ENCODE measurements around the gene CEP63. TPM values are rescaled to one million over a fixed set of nuclear protein-coding genes. Genes with fewer than 3 reads are reported as not detected.

CEP63 gene
- total and polyA plus RNA-seq, 5 donors from 2014 or later: 11.8 to 22.0 (median 16.5) TPM

DNA sequence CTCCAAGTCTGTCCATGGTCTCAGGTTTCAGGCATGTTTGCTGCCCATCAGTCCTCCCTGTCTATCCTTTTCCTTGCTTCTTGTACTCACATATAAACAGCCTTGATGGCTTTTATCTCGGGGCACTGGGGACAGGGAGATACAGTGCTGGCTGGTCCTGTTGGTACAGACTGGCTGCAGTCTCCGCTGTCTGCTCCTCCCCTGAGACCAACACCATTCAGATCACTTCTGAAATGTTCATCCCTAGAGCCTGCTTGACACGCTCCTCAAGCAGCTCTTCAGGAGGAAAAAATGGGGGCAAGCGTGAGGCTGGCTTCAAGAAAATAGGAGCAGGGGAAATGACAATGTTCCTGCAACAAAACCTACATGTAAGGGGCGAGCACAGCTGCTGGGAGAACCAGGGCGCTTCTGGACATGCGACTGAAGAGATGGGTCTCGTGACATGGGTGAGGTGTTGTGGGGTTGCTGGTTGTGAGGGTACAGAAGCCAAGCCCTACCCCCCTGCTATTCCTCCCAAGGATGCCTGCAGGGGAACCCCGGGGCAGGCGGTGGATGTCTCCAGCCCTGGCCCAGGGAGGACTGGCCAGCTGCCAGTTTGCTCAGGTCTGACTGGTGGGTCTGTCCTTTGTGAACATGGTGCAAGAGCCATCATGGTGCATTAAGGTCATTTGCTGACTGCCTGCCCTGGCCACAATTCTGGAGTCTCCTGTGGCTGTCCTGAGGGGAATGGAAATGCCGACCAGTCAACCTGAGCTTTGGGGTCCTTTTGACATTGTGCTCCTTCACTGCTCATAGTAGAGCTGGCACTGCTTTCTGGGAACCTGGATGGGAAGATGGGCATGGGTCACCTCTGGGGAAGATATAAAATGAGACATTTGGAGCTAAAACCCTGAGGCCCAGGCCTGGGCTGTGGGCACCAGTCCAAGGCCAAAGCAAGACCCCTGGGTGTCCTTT, 124.9 kb downstream of the CEP63 start:
- H3K4me1 Mint-ChIP-seq: peaks cover 0 to 4% (median 0%) of the 10 kb centered on the region in 4 donors

DNA sequence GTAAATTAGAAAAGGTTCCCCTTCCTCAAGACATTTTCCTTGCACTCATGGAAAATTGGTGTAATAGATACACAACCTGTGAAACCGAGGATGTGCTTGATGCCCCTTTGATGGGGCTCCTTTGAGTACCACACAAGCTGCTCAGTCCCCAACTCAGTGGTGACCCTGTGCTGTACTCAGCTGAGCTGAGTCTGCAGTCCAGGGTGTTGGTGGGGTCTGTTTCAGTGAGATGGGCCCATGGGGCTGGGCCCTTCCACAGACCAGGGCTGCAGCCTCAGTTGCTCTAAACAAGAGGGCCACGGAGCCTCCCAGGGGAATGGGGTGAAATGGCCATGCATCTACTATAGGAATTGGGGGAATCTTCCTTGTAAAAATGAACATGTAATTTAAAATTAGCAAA, 125.7 kb downstream of the CEP63 start:
- Histone ChIP-seq H3K27ac (ENCODE audit: insufficient read depth, low read length, poor library complexity, severe bottlenecking) (no peak overlapping the region), H3K4me1 (ENCODE audit: control insufficient read depth, insufficient read depth, low read length, poor library complexity, severe bottlenecking) (no peaks in the 10 kb centered on the region), H3K4me3 (ENCODE audit: low read depth, low read length) (no peak overlapping the region), H3K36me3 (ENCODE audit: control insufficient read depth, insufficient read depth, low read length) (no peaks in the 10 kb centered on the region), H3K9me3 (ENCODE audit: control insufficient read depth in 2 of 2, low read length in 2 of 2) (no peaks in the 10 kb centered on the region), H3K27me3 (ENCODE audit: control insufficient read depth, insufficient read depth, low read length) (no peaks in the 10 kb centered on the region)
- no peak for DNase-seq
- Mint-ChIP-seq H3K4me1 (peaks cover 0 to 4% (median 0%) of the 10 kb centered on the region in 4 donors), H3K36me3 (no peaks in the 10 kb centered on the region), H3K4me3 (no peak overlapping the region), H3K27me3 (no peaks in the 10 kb centered on the region), H3K27ac (no peak overlapping the region), H3K9me3 (peaks cover 0 to 3% (median 0%) of the 10 kb centered on the region in 7 donors)
- ATAC-seq (ENCODE audit: low read depth in 2 of 2): no peak

More for the DNA sequence above, 124.9 kb downstream of the CEP63 start:
- Histone ChIP-seq H3K4me3 (ENCODE audit: low read depth, low read length) (no peak overlapping the region), H3K27me3 (ENCODE audit: control insufficient read depth, insufficient read depth, low read length) (no peaks in the 10 kb centered on the region), H3K4me1 (ENCODE audit: control insufficient read depth, insufficient read depth, low read length, poor library complexity, severe bottlenecking) (no peaks in the 10 kb centered on the region), H3K36me3 (ENCODE audit: control insufficient read depth, insufficient read depth, low read length) (no peaks in the 10 kb centered on the region), H3K27ac (ENCODE audit: insufficient read depth, low read length, poor library complexity, severe bottlenecking) (no peak overlapping the region), H3K9me3 (ENCODE audit: control insufficient read depth in 2 of 2, low read length in 2 of 2) (no peaks in the 10 kb centered on the region)
- Mint-ChIP-seq H3K27ac (no peak overlapping the region), H3K27me3 (peaks cover 6% of the 10 kb centered on the region), H3K9me3 (peaks cover 0 to 3% (median 0%) of the 10 kb centered on the region in 7 donors), H3K4me3 (no peak overlapping the region), H3K36me3 (no peaks in the 10 kb centered on the region)
- DNase-seq (no peak), ATAC-seq (ENCODE audit: low read depth in 2 of 2) (no peak)

GRCh38 chr3:134613006-134613520, 127.2 kb downstream of the CEP63 start:
- H3K4me3 Mint-ChIP-seq: no peak overlapping the region
- Histone ChIP-seq H3K9me3 (ENCODE audit: control insufficient read depth in 2 of 2, low read length in 2 of 2) (no peaks in the 10 kb centered on the region), H3K27me3 (ENCODE audit: control insufficient read depth, insufficient read depth, low read length) (no peaks in the 10 kb centered on the region), H3K36me3 (ENCODE audit: control insufficient read depth, insufficient read depth, low read length) (no peaks in the 10 kb centered on the region), H3K4me3 (ENCODE audit: low read depth, low read length) (no peak overlapping the region), H3K4me1 (ENCODE audit: control insufficient read depth, insufficient read depth, low read length, poor library complexity, severe bottlenecking) (no peaks in the 10 kb centered on the region), H3K27ac (ENCODE audit: insufficient read depth, low read length, poor library complexity, severe bottlenecking) (no peak overlapping the region)
- no peaks in the 10 kb centered on the region for H3K36me3 Mint-ChIP-seq
- DNase-seq (no peak), ATAC-seq (ENCODE audit: low read depth in 2 of 2) (no peak)
- H3K9me3 Mint-ChIP-seq: peaks cover 0 to 3% (median 0%) of the 10 kb centered on the region in 7 donors
- H3K4me1 Mint-ChIP-seq: no peaks in the 10 kb centered on the region
- no peaks in the 10 kb centered on the region for H3K27me3 Mint-ChIP-seq
- H3K27ac Mint-ChIP-seq: peak overlapping the region in 1 of 3 donors; percentile 72

DNA sequence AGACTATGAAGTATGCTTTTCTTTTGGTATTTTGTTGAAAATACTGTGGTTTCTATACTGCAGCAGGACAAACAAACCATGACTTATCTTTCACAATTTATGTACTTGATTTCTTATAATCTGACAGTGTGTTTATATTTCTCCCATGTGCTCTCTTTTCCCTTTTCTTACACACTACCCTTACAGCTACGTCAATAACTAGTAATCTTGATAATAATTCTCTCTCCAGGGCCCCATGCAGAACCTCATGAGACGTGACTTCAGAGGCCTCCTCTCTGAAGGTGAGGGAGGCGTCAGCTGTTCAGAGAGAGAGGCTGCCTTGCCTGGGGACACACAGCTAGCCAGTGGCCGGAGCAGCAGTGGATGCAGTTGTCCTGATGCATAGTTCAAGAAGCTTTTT, 129.1 kb downstream of the CEP63 start:
- Histone ChIP-seq H3K27me3 (ENCODE audit: control insufficient read depth, insufficient read depth, low read length) (no peaks in the 10 kb centered on the region), H3K36me3 (ENCODE audit: control insufficient read depth, insufficient read depth, low read length) (no peaks in the 10 kb centered on the region), H3K4me1 (ENCODE audit: control insufficient read depth, insufficient read depth, low read length, poor library complexity, severe bottlenecking) (no peaks in the 10 kb centered on the region), H3K9me3 (ENCODE audit: control insufficient read depth in 2 of 2, low read length in 2 of 2) (no peaks in the 10 kb centered on the region), H3K4me3 (ENCODE audit: low read depth, low read length) (no peak overlapping the region), H3K27ac (ENCODE audit: insufficient read depth, low read length, poor library complexity, severe bottlenecking) (no peak overlapping the region)
- ATAC-seq (ENCODE audit: low read depth in 2 of 2) (no peak), DNase-seq (no peak)
- H3K27ac Mint-ChIP-seq: no peak overlapping the region
- no peaks in the 10 kb centered on the region for H3K27me3 Mint-ChIP-seq
- H3K36me3 Mint-ChIP-seq: no peaks in the 10 kb centered on the region
- no peak overlapping the region for H3K4me3 Mint-ChIP-seq
- peaks cover 0 to 3% (median 0%) of the 10 kb centered on the region in 7 donors for H3K9me3 Mint-ChIP-seq
- no peaks in the 10 kb centered on the region for H3K4me1 Mint-ChIP-seq

- Mint-ChIP-seq H3K9me3 (peaks cover 0 to 3% (median 0%) of the 10 kb centered on the region in 7 donors), H3K4me3 (no peak overlapping the region), H3K4me1 (no peaks in the 10 kb centered on the region), H3K27me3 (no peaks in the 10 kb centered on the region), H3K36me3 (no peaks in the 10 kb centered on the region), H3K27ac (no peak overlapping the region)
- Histone ChIP-seq H3K9me3 (ENCODE audit: control insufficient read depth in 2 of 2, low read length in 2 of 2) (no peaks in the 10 kb centered on the region), H3K27ac (ENCODE audit: insufficient read depth, low read length, poor library complexity, severe bottlenecking) (no peak overlapping the region), H3K4me3 (ENCODE audit: low read depth, low read length) (no peak overlapping the region), H3K4me1 (ENCODE audit: control insufficient read depth, insufficient read depth, low read length, poor library complexity, severe bottlenecking) (no peaks in the 10 kb centered on the region), H3K27me3 (ENCODE audit: control insufficient read depth, insufficient read depth, low read length) (no peaks in the 10 kb centered on the region), H3K36me3 (ENCODE audit: control insufficient read depth, insufficient read depth, low read length) (no peaks in the 10 kb centered on the region)
- DNase-seq: no peak
- no peak for ATAC-seq (ENCODE audit: low read depth in 2 of 2)
Observed at GRCh38 chr3:134615743-134616142, 129.9 kb downstream of the CEP63 start.

GRCh38 chr3:134617608-134618477, 132.0 kb downstream of the CEP63 start:
- Mint-ChIP-seq H3K4me3 (no peak overlapping the region), H3K27ac (no peak overlapping the region), H3K9me3 (no peaks in the 10 kb centered on the region), H3K27me3 (no peaks in the 10 kb centered on the region), H3K4me1 (no peaks in the 10 kb centered on the region), H3K36me3 (no peaks in the 10 kb centered on the region)
- H3K27me3 ChIP-seq (ENCODE audit: control insufficient read depth, insufficient read depth, low read length): no peaks in the 10 kb centered on the region
- no peak for DNase-seq
- no peak overlapping the region for H3K4me3 ChIP-seq (ENCODE audit: low read depth, low read length)
- no peak overlapping the region for H3K27ac ChIP-seq (ENCODE audit: insufficient read depth, low read length, poor library complexity, severe bottlenecking)
- no peaks in the 10 kb centered on the region for H3K4me1 ChIP-seq (ENCODE audit: control insufficient read depth, insufficient read depth, low read length, poor library complexity, severe bottlenecking)
- H3K9me3 ChIP-seq (ENCODE audit: control insufficient read depth in 2 of 2, low read length in 2 of 2): no peaks in the 10 kb centered on the region
- H3K36me3 ChIP-seq (ENCODE audit: control insufficient read depth, insufficient read depth, low read length): no peaks in the 10 kb centered on the region
- ATAC-seq (ENCODE audit: low read depth in 2 of 2): no peak

DNA sequence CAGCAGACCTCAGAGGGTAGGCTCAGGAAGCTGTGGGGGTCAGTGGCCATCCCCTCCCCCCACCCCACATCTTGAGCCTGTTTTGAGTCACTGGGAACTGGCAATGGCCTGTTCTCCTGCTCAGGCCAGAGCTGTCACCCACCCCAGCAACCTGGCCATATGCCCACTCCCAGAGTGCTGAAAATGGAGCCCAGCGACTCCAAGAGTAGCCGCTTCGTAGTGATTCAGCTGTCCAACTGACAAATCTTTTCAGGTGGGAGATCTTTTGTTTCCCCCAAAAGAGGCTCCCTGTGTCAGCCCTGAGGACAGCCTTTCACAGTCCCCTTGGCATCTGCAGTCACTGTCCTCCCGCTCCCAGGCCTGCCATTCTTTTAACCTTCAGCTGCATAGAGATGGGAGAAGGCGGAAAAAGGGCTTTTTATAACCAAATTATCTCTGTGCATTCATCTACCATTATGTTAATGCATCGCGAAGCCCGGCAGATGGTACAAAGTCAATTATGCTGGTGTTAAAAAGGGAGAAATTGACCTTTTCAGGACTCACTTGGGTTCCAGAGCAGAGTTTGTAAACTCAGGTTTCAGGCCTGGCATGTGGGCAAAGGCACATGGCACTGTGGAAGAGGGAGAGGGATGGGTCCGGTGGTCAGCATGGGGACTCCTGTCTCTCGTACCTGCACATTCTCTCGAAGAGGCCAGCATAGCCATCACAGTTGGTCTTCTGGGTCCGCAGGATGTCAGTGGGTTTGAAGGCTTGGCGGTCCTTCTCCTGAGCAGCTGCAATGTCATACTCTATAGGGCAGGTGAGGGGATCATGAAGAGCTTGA, 132.8 kb downstream of the CEP63 start:
- Mint-ChIP-seq H3K27me3 (no peaks in the 10 kb centered on the region), H3K27ac (no peak overlapping the region), H3K36me3 (peaks cover under 1% of the 10 kb centered on the region), H3K4me1 (no peaks in the 10 kb centered on the region), H3K9me3 (no peaks in the 10 kb centered on the region), H3K4me3 (no peak overlapping the region)
- H3K4me3 ChIP-seq (ENCODE audit: low read depth, low read length): no peak overlapping the region
- no peak for DNase-seq
- H3K27ac ChIP-seq (ENCODE audit: insufficient read depth, low read length, poor library complexity, severe bottlenecking): no peak overlapping the region
- ATAC-seq (ENCODE audit: low read depth in 2 of 2): no peak
- no peaks in the 10 kb centered on the region for H3K4me1 ChIP-seq (ENCODE audit: control insufficient read depth, insufficient read depth, low read length, poor library complexity, severe bottlenecking)
- no peaks in the 10 kb centered on the region for H3K9me3 ChIP-seq (ENCODE audit: control insufficient read depth in 2 of 2, low read length in 2 of 2)
- H3K36me3 ChIP-seq (ENCODE audit: control insufficient read depth, insufficient read depth, low read length): no peaks in the 10 kb centered on the region
- H3K27me3 ChIP-seq (ENCODE audit: control insufficient read depth, insufficient read depth, low read length): no peaks in the 10 kb centered on the region
